Heart right ventricle (tissue), 16 donors: Measurements from ENCODE around the gene RTEL1. TPM values are rescaled to one million over a fixed set of nuclear protein-coding genes. Genes with fewer than 3 reads are reported as not detected.

Source experiments
- ATAC-seq, 8 donors: fragments of 200-7000 bp; cut with Tn5 transposase; one replicate each; pipeline ENCODE4 v1.9.1; 2020; ENCODE audit warnings: mild to moderate bottlenecking in 8 of 8, moderate library complexity in 8 of 8, moderate number of reproducible peaks in 1 of 8
- DNase-seq, 2 donors: peaks; one replicate each; pipeline ENCODE4 v3.0.0-alpha.2; 2020
- H3K27ac ChIP-seq, 10 donors: fragments of 200-600 bp; sonication (generic) in 2 of 10; one replicate each; pipeline versions ENCODE4 v1.5.0 to v1.8.0; 2020 to 2022; ENCODE audit warnings: mild to moderate bottlenecking in 3 of 10
- H3K27me3 ChIP-seq, 7 donors: fragments of 200-600 bp; one replicate each; pipeline ENCODE4 v1.8.0; 2021 to 2022; ENCODE audit warnings: mild to moderate bottlenecking in 2 of 7
- H3K36me3 ChIP-seq, 9 donors: fragments of 200-600 bp; sonication (generic) in 1 of 9; one replicate each; pipeline versions ENCODE4 v1.5.0 to v1.8.0; 2020 to 2022; ENCODE audit warnings: mild to moderate bottlenecking in 2 of 9
- H3K4me1 ChIP-seq, 9 donors: fragments of 200-600 bp; sonication (generic) in 1 of 9; one replicate each; pipeline versions ENCODE4 v1.5.0 to v1.8.0; 2020 to 2022; ENCODE audit warnings: mild to moderate bottlenecking in 4 of 9
- H3K4me3 ChIP-seq, 10 donors: fragments of 200-600 bp; sonication (generic) in 2 of 10; one replicate each; pipeline versions ENCODE4 v1.5.0 to v1.8.0; 2020 to 2022; ENCODE audit warnings: mild to moderate bottlenecking in 7 of 10, moderate library complexity in 2 of 10
- H3K9me3 ChIP-seq, 11 donors: fragments of 200-600 bp in 10 of 11; sonication (generic) in 2 of 11; one replicate each; pipeline versions ENCODE4 v1.5.0 to v1.8.0; 2013 to 2022; ENCODE audit warnings: mild to moderate bottlenecking in 2 of 11, control low read depth in 1 of 11, moderate library complexity in 1 of 11
- WGBS, 2 donors: extraction: QIAGEN DNeasy Blood & Tissue Kit; methylation state at CpG; one replicate each; pipeline ENCODE4 v1.1.7; 2013; ENCODE audit warnings: inconsistent platforms in 1 of 2; 5-methylcytosine and 5-hydroxymethylcytosine counted together
- intact Hi-C, 10 donors: fragments of 100-400 bp; cut with DNase I; formaldehyde crosslinking; loops; one replicate each; pipeline versions ENCODE4 v1.11.1 to v1.14.2; 2022
- polyA plus RNA-seq, 2 donors: library from polyadenylated mRNA; stranded (reverse); fragments of 200-250 nt; gene quantifications; one replicate each; pipeline ENCODE4 v1.2.3, GENCODE V29; 2013
- total RNA-seq, 10 donors: library from RNA; stranded (reverse); fragmentation: NEBNext Ultra II Directional in 3 of 10; extraction: Animal tissue kit (Norgen Biotek cat#: 25700) in 3 of 10; gene quantifications; one replicate each; pipeline versions ENCODE4 v1.2.1 to v1.2.4, GENCODE V29; 2021 to 2023
- TF ChIP-seq, protein P1 (sequence below), 9 donors: fragments of 200-600 bp; sonication (generic) in 2 of 9; IDR thresholded peaks; one replicate each; pipeline versions ENCODE4 v1.5.0 to v1.8.0; 2021 to 2022; ENCODE audit warnings: antibody characterized with exemption in 9 of 9, mild to moderate bottlenecking in 5 of 9, moderate library complexity in 1 of 9
- donor health status: Arrhythmogenic right ventricular cardiomyopathy.
- donor health status: ischemic (EF 13 %, LVEDD 7.1; RV severe dilation, severe dysfunction).
- donor health status: healthy with polysubstance abuse.
- donor health status: DM: no; HTN: yes; CAD: no.
- donor health status: DM: no; HTN: no; CAD: no.
- donor health status: ischemic (EF 25% LVEDD 6.9; RV normal size, moderate dysfunction).
- donor health status: ischemic (EF 25% LVEDD 5.7; RV mildly dilated, moderate dysfunction).
- donor health status: healthy.
- donor health status: DM: yes; HTN: yes; CAD: no.
- donor health status: Ischemic cardiomyopathy.
- donor health status: ischemic (EF 35%, LVEDD 5.7; RV mildly dilated, moderate dysfunction).
- donor health status: nonischemic (EF 11% LVEDD 7.7; RV severe dilation, severe dysfunction).
- donor health status: DM: yes; HTN: yes; CAD: no.
- donor health status: PGD.
- donor health status: ischemic (EF 29% LVEDD 5.4; RV normal size, mild dysfunction).
- donor health status: nonischemic (EF 23%, LVEDD 6.1; RV moderate dilation, normal function).

RTEL1 gene
- total and polyA plus RNA-seq, 12 donors = 5.3 to 18.8 (median 10.3) TPM

DNA sequence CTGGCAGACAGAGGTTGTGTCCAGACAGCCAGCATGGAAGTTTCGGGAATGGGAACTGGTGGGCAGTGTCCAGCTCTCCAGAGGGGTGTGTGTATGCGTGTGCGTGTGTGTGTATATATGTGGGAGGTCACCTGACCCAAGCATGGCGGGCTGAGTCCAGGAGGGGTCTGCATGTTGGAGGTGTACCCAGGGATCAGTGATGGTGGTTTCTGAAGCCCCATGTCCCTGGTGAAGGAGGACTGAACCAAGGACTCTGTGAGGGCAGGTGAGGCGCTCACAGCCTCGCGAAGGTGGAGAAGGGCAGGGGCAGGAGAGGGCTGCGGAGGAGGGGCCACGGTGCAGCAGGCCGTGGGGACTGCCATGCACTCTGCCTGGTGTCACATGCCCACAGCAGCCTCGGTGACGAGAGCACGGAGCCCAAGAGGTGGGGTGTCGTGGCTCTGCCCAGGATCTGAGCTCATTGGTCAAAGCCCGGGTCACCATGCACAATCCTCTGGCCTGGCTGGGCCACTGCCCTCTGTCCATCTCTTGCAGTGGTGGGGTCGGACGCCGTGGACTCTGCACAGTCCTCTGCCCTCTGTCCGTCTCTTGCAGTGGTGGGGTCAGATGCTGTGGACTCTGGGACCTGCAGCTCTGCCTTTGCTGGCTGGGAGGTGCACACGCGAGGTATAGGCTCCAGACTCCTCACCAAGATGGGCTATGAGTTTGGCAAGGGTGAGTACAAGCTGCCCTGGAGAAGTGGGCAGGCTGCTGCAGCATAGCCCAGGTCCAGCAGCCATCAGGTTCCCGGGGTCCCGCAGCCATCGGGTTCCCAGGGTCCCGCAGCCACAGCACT is 76.2 kb downstream of the RTEL1 start:
- intact Hi-C loops = loop anchor here in 1 of 10 donors (10.0 kb wide), 1 partner anchor 80 kb away; the partner anchor contains the start of genes RTEL1 and STMN3
- 93 to 94% methylated on average over 25 of the region's 25 CpGs for WGBS, 2 donors
- Histone ChIP-seq H3K4me3 (no peak overlapping the region), H3K4me1 (peaks cover 15 to 30% (median 20%) of the 10 kb centered on the region in 9 donors), H3K27ac (no peak overlapping the region), H3K27me3 (peaks cover 0 to 19% (median 0%) of the 10 kb centered on the region in 7 donors), H3K36me3 (peaks cover 0 to 49% (median 15%) of the 10 kb centered on the region in 9 donors), H3K9me3 (no peaks in the 10 kb centered on the region)
- no peak for ATAC-seq
- TF ChIP-seq, protein P1, sequence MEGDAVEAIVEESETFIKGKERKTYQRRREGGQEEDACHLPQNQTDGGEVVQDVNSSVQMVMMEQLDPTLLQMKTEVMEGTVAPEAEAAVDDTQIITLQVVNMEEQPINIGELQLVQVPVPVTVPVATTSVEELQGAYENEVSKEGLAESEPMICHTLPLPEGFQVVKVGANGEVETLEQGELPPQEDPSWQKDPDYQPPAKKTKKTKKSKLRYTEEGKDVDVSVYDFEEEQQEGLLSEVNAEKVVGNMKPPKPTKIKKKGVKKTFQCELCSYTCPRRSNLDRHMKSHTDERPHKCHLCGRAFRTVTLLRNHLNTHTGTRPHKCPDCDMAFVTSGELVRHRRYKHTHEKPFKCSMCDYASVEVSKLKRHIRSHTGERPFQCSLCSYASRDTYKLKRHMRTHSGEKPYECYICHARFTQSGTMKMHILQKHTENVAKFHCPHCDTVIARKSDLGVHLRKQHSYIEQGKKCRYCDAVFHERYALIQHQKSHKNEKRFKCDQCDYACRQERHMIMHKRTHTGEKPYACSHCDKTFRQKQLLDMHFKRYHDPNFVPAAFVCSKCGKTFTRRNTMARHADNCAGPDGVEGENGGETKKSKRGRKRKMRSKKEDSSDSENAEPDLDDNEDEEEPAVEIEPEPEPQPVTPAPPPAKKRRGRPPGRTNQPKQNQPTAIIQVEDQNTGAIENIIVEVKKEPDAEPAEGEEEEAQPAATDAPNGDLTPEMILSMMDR (IDR thresholded peaks at IDR 0.05) = no peak
- DNase-seq = no peak

DNA sequence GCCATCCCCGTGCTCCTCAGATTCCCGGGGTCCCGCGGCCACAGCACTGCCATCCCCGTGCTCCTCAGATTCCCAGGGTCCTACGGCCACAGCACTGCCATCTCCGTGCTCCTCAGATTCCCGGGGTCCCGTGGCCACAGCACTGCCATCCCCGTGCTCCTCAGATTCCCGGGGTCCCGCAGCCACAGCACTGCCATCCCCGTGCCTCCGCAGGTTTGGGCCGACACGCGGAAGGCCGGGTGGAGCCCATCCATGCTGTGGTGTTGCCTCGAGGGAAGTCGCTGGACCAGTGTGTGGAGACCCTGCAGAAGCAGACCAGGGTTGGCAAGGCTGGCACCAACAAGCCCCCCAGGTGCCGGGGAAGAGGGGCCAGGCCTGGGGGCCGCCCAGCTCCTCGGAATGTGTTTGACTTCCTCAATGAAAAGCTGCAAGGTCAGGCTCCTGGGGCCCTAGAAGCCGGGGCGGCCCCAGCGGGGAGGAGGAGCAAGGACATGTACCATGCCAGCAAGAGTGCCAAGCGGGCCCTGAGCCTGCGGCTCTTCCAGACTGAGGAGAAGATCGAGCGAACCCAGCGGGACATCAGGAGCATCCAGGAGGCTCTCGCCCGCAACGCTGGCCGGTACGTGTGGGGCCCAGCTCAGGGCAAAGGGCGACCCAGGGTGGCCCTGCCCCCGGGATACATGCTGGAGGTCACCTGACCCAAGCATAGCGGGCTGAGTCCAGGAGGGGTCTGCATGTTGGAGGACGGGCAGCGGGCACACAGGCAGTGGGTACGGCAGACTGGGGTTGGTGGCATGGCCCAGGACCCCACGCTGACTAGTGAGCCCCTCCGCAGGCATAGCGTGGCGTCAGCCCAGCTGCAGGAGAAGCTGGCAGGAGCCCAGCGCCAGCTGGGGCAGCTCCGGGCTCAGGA is 77.1 kb downstream of the RTEL1 start:
- H3K36me3 ChIP-seq = peaks cover 0 to 44% (median 15%) of the 10 kb centered on the region in 9 donors
- peaks cover 0 to 19% (median 0%) of the 10 kb centered on the region in 7 donors for H3K27me3 ChIP-seq
- TF ChIP-seq, protein P1 (IDR thresholded peaks at IDR 0.05) = no peak
- DNase-seq = no peak
- ATAC-seq = no peak
- H3K27ac ChIP-seq = peak overlapping the region in 1 of 10 donors; percentile 89
- no peak overlapping the region for H3K4me3 ChIP-seq
- H3K4me1 ChIP-seq = peaks cover 15 to 28% (median 21%) of the 10 kb centered on the region in 9 donors
- WGBS, 2 donors = 94% methylated on average over 48 of the region's 48 CpGs
- no peaks in the 10 kb centered on the region for H3K9me3 ChIP-seq
- intact Hi-C loops = loop anchor here in 1 of 10 donors (10.0 kb wide), 1 partner anchor 80 kb away; the partner anchor contains the start of genes RTEL1 and STMN3

DNA sequence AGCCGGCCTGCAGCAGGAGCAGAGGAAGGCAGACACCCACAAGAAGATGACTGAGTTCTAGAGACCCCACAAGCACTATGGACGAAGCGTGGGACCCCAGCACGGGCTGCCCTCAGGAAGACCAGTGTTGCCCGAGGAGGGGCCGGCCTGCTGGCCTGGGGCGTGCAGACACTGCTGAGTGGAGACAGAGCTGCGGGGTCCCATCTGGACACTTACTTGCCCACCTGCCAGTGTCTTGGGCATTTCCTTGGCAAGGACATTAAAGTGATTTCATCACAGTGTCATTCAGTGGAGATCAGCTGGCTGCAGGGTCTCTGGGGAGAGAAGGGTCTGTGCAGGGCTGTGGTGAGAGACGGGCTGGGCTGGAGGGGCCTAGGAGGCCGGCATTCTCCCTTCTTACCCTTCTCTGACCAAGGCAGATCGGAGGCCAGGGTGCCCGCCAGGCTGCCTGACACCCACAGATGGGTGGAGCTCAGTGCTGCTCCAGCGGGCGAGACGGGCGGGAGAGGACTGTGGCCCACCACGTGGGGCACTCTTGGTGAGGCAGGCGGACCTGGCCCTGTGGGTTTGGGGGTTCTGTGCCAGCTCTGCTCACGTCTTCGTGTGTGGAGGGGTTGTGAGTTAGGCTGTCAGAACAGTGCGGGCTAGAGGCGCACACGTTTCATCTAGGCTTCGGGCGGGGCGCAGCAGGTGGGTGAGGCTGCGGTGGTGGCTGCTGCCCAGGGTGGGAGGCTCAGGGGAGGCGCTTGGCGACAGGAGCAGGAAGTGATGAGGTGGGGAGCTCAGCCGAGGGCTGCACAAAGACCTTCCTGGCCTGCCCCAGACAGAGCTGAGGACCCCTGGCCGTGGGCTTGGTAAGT is 78.0 kb downstream of the RTEL1 start, which contains the start of gene LIME1:
LIME1 (plus strand) TSS at position 806 of the 860 bp plus-strand sequence. CDS start 886 bp downstream, outside the sequence.
- H3K4me3 ChIP-seq = peak within 1 kb of the TSS in 7 of 10 donors; percentile 26 to 79 (median 61)
- DNase-seq (no peak), ATAC-seq (no peak)
- no peaks in the 10 kb centered on the region for H3K9me3 ChIP-seq
- H3K4me1 ChIP-seq = peaks cover 20 to 35% (median 29%) of the 10 kb centered on the region in 9 donors
- intact Hi-C loops = loop anchor here in 1 of 10 donors (10.0 kb wide), 1 partner anchor 81 kb away; the partner anchor contains the start of genes RTEL1 and STMN3
- TF ChIP-seq, protein P1 (IDR thresholded peaks at IDR 0.05) = no peak
- peaks cover 0 to 41% (median 15%) of the 10 kb centered on the region in 9 donors for H3K36me3 ChIP-seq
- H3K27ac ChIP-seq = peak within 1 kb of the TSS in 1 of 10 donors; percentile 89
- 85 to 90% methylated on average over 31 of the region's 31 CpGs for WGBS, 2 donors
- peaks cover 0 to 19% (median 0%) of the 10 kb centered on the region in 7 donors for H3K27me3 ChIP-seq
